ENCODE results near the gene NDST1. TPM values are rescaled to one million over a fixed set of nuclear protein-coding genes. Genes with fewer than 3 reads are reported as not detected.
A peak's percentile ranks its signal among the peaks of the same experiment; 100 is the strongest.

Gene NDST1
- total RNA-seq, 1 donor from 2014 or later, result 228 TPM

- TF ChIP-seq CTCF (IDR thresholded peaks at IDR 0.05), result no peak
- H3K27ac Mint-ChIP-seq (ENCODE audit: unreplicated experiment), result peak overlapping the region; percentile 83
- H3K4me3 Mint-ChIP-seq (ENCODE audit: unreplicated experiment), result peak overlapping the region; percentile 81
- H3K9me3 Mint-ChIP-seq (ENCODE audit: low read depth), result no peaks in the 10 kb centered on the region
- peaks cover 2% of the 10 kb centered on the region for H3K36me3 Mint-ChIP-seq (ENCODE audit: low read depth)
- no peak for DNase-seq (ENCODE audit: low spot score)
- peaks cover 64% of the 10 kb centered on the region for H3K4me1 Mint-ChIP-seq (ENCODE audit: low read depth)
- H3K27me3 Mint-ChIP-seq (ENCODE audit: low read depth), result no peaks in the 10 kb centered on the region
Observed at GRCh38 chr5:150486402-150487198, 21.3 kb upstream of the NDST1 start.

- Mint-ChIP-seq H3K9me3 (ENCODE audit: low read depth) (no peaks in the 10 kb centered on the region), H3K4me1 (ENCODE audit: low read depth) (peaks cover 72% of the 10 kb centered on the region), H3K36me3 (ENCODE audit: low read depth) (peaks cover 2% of the 10 kb centered on the region), H3K27me3 (ENCODE audit: low read depth) (no peaks in the 10 kb centered on the region), H3K4me3 (ENCODE audit: unreplicated experiment) (peak overlapping the region; percentile 81), H3K27ac (ENCODE audit: unreplicated experiment) (peak overlapping the region; percentile 83)
- no peak for DNase-seq (ENCODE audit: low spot score)
- TF ChIP-seq CTCF (IDR thresholded peaks at IDR 0.05), result peak; percentile 23
Observed at GRCh38 chr5:150487199-150488061, 20.5 kb upstream of the NDST1 start.

GRCh38 chr5:150488519-150489359, 19.2 kb upstream of the NDST1 start:
- DNase-seq (ENCODE audit: low spot score), result no peak
- Mint-ChIP-seq H3K4me1 (ENCODE audit: low read depth) (peaks cover 74% of the 10 kb centered on the region), H3K4me3 (ENCODE audit: unreplicated experiment) (peak overlapping the region; percentile 81), H3K9me3 (ENCODE audit: low read depth) (no peaks in the 10 kb centered on the region), H3K27ac (ENCODE audit: unreplicated experiment) (peak overlapping the region; percentile 83), H3K27me3 (ENCODE audit: low read depth) (no peaks in the 10 kb centered on the region), H3K36me3 (ENCODE audit: low read depth) (peaks cover 2% of the 10 kb centered on the region)
- no peak for TF ChIP-seq CTCF (IDR thresholded peaks at IDR 0.05)

GRCh38 chr5:150489360-150490295, 18.3 kb upstream of the NDST1 start:
- Mint-ChIP-seq H3K27ac (ENCODE audit: unreplicated experiment) (peak overlapping the region; percentile 89), H3K4me3 (ENCODE audit: unreplicated experiment) (peak overlapping the region; percentile 81), H3K36me3 (ENCODE audit: low read depth) (peaks cover 2% of the 10 kb centered on the region), H3K4me1 (ENCODE audit: low read depth) (peaks cover 72% of the 10 kb centered on the region), H3K9me3 (ENCODE audit: low read depth) (no peaks in the 10 kb centered on the region), H3K27me3 (ENCODE audit: low read depth) (no peaks in the 10 kb centered on the region)
- no peak for DNase-seq (ENCODE audit: low spot score)
- TF ChIP-seq CTCF (IDR thresholded peaks at IDR 0.05), result peak; percentile 13

All from chondrocyte (in vitro differentiated cells).